COLO829 (cell line): Measurements from ENCODE around the gene C10orf105.

Experiments used
- DNase-seq: peaks from one replicate; pipeline ENCODE4 v3.0.0; 2012; ENCODE audit warnings: low spot score

The C10orf105 gene

DNA sequence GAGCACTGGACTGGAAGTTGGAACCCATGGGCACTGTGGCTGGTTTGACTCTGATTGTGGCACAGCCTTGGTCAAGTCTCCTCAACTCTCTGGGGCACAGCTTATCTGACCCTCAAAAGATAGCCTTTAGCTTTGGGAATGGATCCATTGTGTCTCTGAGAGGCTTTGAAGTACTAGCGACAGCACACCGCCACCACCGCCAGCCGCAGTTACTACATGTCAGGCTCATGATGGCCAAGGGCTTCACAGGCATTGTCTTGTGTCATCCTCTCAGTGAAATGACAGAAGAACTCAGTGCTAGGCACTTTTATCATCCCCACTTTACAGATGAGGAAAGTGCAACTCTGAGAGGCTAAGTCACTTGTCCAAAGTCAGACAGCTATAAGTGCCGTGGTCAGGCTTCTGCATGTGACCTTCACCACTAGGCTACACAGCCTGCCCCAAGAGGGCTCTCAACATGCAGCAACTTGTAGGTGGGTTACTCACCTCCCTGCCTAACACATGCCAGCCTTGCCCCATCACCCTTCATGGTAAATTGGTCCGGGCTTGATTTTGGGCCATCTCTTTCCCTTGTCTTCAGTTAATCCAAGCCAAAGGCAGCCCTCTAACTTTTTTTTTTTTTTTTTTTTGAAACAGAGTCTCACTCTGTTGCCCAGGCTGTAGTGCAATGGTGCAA, 44.1 kb downstream of the C10orf105 start:
- no peak for DNase-seq

GRCh38 chr10:71671994-71672946, 47.3 kb downstream of the C10orf105 start:
- DNase-seq = no peak

- DNase-seq = no peak
Measured at GRCh38 chr10:71667387-71667752, 52.2 kb downstream of the C10orf105 start.

DNA sequence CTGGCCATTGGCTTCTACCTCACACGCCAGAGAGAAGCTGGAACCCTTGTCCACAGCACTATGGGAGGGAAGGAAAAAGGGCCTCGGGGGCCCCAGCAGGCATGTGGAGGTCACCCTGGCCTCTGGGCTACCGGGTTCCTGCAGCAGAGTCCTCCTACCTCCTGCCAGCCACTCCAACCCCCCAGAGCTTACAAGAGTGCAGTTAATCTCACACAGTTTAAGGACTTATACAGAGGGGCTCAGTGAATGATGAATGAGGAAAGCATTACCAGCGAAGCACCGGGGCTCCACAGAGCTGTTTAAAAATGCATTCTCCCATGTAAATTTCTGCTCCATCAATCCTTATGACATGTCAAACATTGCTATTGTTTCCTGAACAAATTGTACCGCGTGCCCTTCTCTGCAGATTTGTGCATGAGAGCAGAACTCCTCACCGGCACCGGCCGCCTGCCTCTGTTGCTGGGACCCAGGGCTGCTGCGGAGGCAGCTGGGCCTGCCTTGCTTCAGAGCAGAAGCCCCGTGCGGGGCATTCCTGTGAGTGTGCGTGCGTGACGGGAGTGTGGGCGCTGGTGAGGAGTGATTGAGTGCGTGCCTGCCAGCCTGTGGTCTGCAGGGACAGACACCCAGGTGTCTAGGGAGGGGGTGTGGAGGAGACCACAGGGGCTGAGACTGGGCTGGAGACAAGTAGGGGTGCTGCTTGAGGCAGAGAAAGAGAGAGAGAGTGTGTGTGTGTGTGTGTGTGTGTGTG, 52.8 kb downstream of the C10orf105 start:
- DNase-seq = no peak

DNA sequence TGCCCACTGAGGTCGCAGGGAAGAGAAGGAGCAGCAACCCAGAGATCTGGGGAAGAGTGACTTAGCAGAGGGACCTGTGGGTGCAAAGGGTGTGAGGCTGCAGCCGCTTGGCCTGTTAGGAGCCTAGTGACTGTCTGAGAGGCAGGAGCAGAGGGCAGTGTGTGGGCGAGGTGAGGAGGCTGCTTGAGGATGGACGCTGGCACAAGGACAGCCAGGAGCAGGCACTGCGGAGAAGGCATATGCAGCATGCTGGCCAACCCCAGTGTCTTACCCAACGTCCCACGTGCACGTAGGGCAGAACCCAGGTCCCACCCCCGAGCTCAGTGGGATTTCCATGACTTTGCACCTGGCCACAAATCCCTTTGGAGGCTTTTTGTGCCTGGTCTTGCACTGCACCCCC, 54.1 kb downstream of the C10orf105 start:
- DNase-seq = no peak

DNA sequence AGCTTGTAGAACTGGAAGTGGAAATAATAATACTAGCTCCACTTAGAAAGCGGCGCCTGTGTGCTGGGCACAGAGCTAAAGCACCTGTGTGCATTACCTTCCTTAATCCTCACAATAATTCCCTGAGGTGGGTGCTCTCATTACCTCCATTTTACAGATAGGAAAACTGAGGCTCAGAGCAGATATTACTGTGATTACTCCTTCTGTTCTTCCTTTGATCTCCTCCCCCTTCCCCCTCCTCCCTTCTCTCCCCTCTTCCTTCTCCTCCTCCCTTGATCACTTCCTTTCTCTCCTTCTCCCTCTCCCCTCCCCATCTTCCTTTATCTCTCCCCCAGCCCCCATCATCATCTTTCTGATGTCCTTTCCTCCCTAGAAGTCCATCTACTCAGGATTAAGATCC, 55.0 kb downstream of the C10orf105 start:
- no peak for DNase-seq

DNA sequence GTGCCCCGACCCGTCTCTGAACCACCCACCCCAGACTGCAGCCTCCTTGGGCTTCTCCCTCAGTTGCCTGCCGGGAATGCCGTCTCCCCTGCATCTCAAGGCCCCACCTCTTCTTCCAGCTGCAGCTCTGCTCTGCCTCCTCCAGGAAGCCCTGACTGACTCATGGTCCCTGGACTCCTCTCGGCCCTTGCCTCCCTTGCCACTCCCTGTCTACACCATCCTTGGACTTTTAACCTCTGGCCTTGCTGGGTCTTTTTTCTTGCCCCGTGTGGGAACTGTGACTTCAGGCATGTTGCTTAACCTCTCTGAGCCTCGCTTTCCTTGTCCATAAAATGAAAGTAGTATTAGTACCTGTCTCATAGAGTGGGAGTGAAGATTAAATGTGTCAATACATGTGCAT, 56.3 kb downstream of the C10orf105 start:
- DNase-seq = no peak

DNA sequence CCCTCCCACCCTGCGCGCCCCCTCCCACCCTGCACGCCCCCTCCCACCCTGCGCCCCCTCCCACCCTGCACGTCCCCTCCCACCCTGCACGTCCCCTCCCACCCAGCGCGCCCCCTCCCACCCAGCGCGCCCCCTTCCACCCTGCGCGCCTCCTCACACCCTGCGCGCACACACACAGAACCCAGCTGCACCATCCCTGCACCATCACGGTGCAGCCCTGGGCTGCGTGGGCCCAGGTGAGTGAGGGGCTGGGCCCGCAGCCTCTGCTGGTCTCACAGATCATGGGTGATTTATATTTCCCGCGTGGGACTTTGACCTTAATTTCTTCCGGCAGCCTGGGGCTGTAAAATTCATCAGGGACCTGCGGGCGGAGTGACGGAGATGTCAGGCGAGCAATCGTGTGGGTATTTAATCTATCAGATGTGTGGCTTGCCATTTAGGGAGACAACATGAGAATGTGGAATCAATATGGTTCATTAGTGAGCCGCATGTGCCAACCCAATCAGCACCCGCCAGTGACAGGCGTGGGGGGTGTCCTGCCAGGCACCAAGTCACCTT, 57.7 kb downstream of the C10orf105 start:
- DNase-seq = no peak
